ENCODE measurements around the gene CLCN6. TPM values are rescaled to one million over a fixed set of nuclear protein-coding genes. Genes with fewer than 3 reads are reported as not detected.
A peak's percentile ranks its signal among the peaks of the same experiment; 100 is the strongest.
"Not testable (repeated sequence)": the region's sequence is repeated elsewhere in the genome, so short reads cannot be mapped to it uniquely, and the experiment has no call there.

The CLCN6 gene
- total and polyA plus RNA-seq, 7 experiments from 2014 or later: 3.4 to 23.0 (median 17.4) TPM

GRCh38 chr1:11800391-11800755 lies 5.6 kb upstream of the CLCN6 start:
- ChIA-PET POLR2A (no interaction called here), CTCF (no interaction called here)
- Histone ChIP-seq H3K27ac (ENCODE audit: low read depth, low read length) (no peak overlapping the region), H3K9me3 (ENCODE audit: control insufficient read depth in 2 of 3, low read length in 3 of 3) (no peaks in the 10 kb centered on the region), H3K36me3 (ENCODE audit: control insufficient read depth in 2 of 3, insufficient read depth in 3 of 3, low read length in 3 of 3) (peaks cover 0 to 50% (median 12%) of the 10 kb centered on the region in 3 experiments), H3K27me3 (ENCODE audit: control insufficient read depth in 2 of 2, insufficient read depth in 2 of 2, low read length in 2 of 2) (no peaks in the 10 kb centered on the region), H3K4me1 (ENCODE audit: control insufficient read depth in 2 of 2, insufficient read depth in 2 of 2, low read length in 2 of 2) (peaks cover 28 to 29% of the 10 kb centered on the region in 2 donors), H3K4me3 (ENCODE audit: low read length) (no peak overlapping the region)
- Mint-ChIP-seq H3K27me3 (no peaks in the 10 kb centered on the region), H3K9me3 (no peaks in the 10 kb centered on the region), H3K4me3 (no peak overlapping the region), H3K27ac (no peak overlapping the region), H3K36me3 (peaks cover 5 to 28% (median 6%) of the 10 kb centered on the region in 5 donors), H3K4me1 (peaks cover 14 to 41% (median 34%) of the 10 kb centered on the region in 7 donors)
- ATAC-seq: no peak
- no peak for DNase-seq
- intact Hi-C loops (cut with micrococcal nuclease): loop anchor here (5.0 to 10.0 kb wide), 5 partner anchors 63 to 1326 kb away; partner anchors contain the start of genes AGTRAP (in 1 of the 2), DFFA (in 1 of the 2), DHRS3 (in 1 of the 2) and EXOSC10 (in 1 of the 2)

DNA sequence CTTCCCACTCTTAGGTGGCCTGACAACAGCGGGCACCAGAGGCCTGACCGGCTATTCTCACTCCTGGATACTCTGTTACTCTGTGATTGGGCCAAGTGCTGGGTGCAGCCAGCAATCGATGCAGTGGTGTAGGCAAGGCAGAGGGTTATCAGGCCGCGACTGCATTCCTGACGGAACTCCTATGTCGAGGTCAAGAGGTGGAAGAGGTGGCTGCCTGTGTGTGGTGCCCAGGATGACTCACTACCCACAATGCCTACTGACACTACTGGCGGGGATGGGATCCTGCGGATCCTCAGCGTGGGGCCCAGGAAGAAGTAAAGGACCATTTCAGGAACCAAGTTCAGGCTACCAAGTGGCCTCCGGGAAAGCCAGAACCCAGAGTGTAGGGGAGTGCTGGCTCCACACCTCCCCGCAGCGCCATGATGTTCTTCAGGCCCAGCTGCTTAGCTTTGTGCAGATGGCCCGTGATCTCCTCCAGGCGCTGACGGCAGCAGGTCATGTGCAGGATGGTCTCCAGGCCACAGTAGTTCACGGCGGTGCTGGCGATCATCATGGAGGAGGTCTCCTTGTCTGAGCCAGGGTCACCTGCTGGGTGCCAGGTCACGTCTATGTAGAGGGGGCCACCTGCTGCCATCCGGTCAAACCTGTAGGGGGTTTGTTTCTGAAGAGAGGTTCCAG lies 5.1 kb upstream of the CLCN6 start:
- ChIA-PET POLR2A (no interaction called here), CTCF (no interaction called here)
- no peak overlapping the region for H3K4me3 ChIP-seq (ENCODE audit: low read length)
- Mint-ChIP-seq H3K4me1 (peaks cover 14 to 42% (median 34%) of the 10 kb centered on the region in 7 donors), H3K4me3 (peak overlapping the region in 4 of 10 donors; percentile 6 to 100 (median 52)), H3K27ac (peak overlapping the region in 1 of 9 donors; percentile 25), H3K9me3 (peaks cover 0 to 1% (median 0%) of the 10 kb centered on the region in 11 donors), H3K27me3 (no peaks in the 10 kb centered on the region), H3K36me3 (peaks cover 0 to 24% (median 6%) of the 10 kb centered on the region in 5 donors)
- intact Hi-C loops (cut with micrococcal nuclease): loop anchor here (5.0 to 10.0 kb wide), 5 partner anchors 64 to 1326 kb away; partner anchors contain the start of genes AGTRAP (in 1 of the 2), DFFA (in 1 of the 2), DHRS3 (in 1 of the 2) and EXOSC10 (in 1 of the 2)
- H3K27ac ChIP-seq (ENCODE audit: low read depth, low read length): no peak overlapping the region
- H3K27me3 ChIP-seq (ENCODE audit: control insufficient read depth in 2 of 2, insufficient read depth in 2 of 2, low read length in 2 of 2): no peaks in the 10 kb centered on the region
- peaks cover 0 to 48% (median 12%) of the 10 kb centered on the region in 3 experiments for H3K36me3 ChIP-seq (ENCODE audit: control insufficient read depth in 2 of 3, insufficient read depth in 3 of 3, low read length in 3 of 3)
- no peak for DNase-seq
- ATAC-seq: no peak
- no peaks in the 10 kb centered on the region for H3K9me3 ChIP-seq (ENCODE audit: control insufficient read depth in 2 of 3, low read length in 3 of 3)
- peaks cover 28 to 29% of the 10 kb centered on the region in 2 donors for H3K4me1 ChIP-seq (ENCODE audit: control insufficient read depth in 2 of 2, insufficient read depth in 2 of 2, low read length in 2 of 2)

DNA sequence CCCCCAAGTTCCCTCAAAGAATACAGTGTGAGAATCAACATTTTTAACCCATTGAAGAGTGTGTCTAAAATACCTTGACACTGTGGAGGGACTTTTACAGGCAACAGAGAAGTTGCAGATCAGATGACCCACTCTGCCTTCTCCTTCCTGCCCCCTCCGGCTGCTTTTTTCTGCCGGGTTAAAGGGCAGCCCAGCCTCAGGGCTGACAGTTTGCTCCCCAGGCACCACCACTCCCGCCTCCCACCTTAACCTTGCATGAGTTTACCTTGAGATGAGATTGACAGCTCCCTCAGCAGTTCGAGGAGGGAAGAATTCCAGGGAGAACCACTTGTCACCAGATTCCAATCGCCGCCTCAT lies 3.4 kb upstream of the CLCN6 start:
- Mint-ChIP-seq H3K9me3 (peaks cover 0 to 4% (median 0%) of the 10 kb centered on the region in 11 donors), H3K36me3 (peaks cover 0 to 16% (median 6%) of the 10 kb centered on the region in 5 donors), H3K27ac (peak overlapping the region in 8 of 9 donors; percentile 32 to 98 (median 92)), H3K4me1 (peaks cover 20 to 57% (median 48%) of the 10 kb centered on the region in 7 donors), H3K4me3 (peak overlapping the region; percentile 90 to 100 (median 98)), H3K27me3 (no peaks in the 10 kb centered on the region)
- CTCF ChIA-PET: no interaction called here
- Histone ChIP-seq H3K27me3 (ENCODE audit: control insufficient read depth in 2 of 2, insufficient read depth in 2 of 2, low read length in 2 of 2) (no peaks in the 10 kb centered on the region), H3K4me3 (ENCODE audit: low read length) (peak overlapping the region; percentile 68), H3K4me1 (ENCODE audit: control insufficient read depth in 2 of 2, insufficient read depth in 2 of 2, low read length in 2 of 2) (peaks cover 39 to 40% of the 10 kb centered on the region in 2 donors), H3K36me3 (ENCODE audit: control insufficient read depth in 2 of 3, insufficient read depth in 3 of 3, low read length in 3 of 3) (peaks cover 0 to 38% (median 12%) of the 10 kb centered on the region in 3 experiments), H3K9me3 (ENCODE audit: control insufficient read depth in 2 of 3, low read length in 3 of 3) (no peaks in the 10 kb centered on the region), H3K27ac (ENCODE audit: low read depth, low read length) (peak overlapping the region; percentile 92)
- intact Hi-C loops (cut with micrococcal nuclease): loop anchor here (5.0 to 10.0 kb wide), 5 partner anchors 65 to 1328 kb away; partner anchors contain the start of genes AGTRAP (in 1 of the 2), DFFA (in 1 of the 2), DHRS3 (in 1 of the 2) and EXOSC10 (in 1 of the 2)
- POLR2A ChIA-PET: interaction anchor here (0.6 to 3.2 kb wide), 4 partner anchors 10 to 106 kb away, joined by 3 to 26 read pairs (median 4); no protein-coding TSS in a partner anchor
- DNase-seq (peak in 1 of 9 donors; percentile 12), ATAC-seq (no peak)

GRCh38 chr1:11802973-11803885 lies 2.8 kb upstream of the CLCN6 start:
- ATAC-seq (peak; percentile 51), DNase-seq (peak; percentile 51 to 82 (median 64))
- Mint-ChIP-seq H3K9me3 (peaks cover 0 to 4% (median 0%) of the 10 kb centered on the region in 11 donors), H3K27ac (peak overlapping the region; percentile 84 to 98 (median 94)), H3K27me3 (no peaks in the 10 kb centered on the region), H3K4me1 (peaks cover 26 to 63% (median 53%) of the 10 kb centered on the region in 7 donors), H3K36me3 (peaks cover 0 to 18% (median 6%) of the 10 kb centered on the region in 5 donors), H3K4me3 (peak overlapping the region; percentile 90 to 100 (median 98))
- H3K27me3 ChIP-seq (ENCODE audit: control insufficient read depth in 2 of 2, insufficient read depth in 2 of 2, low read length in 2 of 2): no peaks in the 10 kb centered on the region
- H3K36me3 ChIP-seq (ENCODE audit: control insufficient read depth in 2 of 3, insufficient read depth in 3 of 3, low read length in 3 of 3): peaks cover 0 to 32% (median 12%) of the 10 kb centered on the region in 3 experiments
- peaks cover 39 to 40% of the 10 kb centered on the region in 2 donors for H3K4me1 ChIP-seq (ENCODE audit: control insufficient read depth in 2 of 2, insufficient read depth in 2 of 2, low read length in 2 of 2)
- ChIA-PET POLR2A (interaction anchor here (0.8 to 3.2 kb wide), 8 partner anchors 11 to 216 kb away, joined by 3 to 26 read pairs (median 4); partner anchors contain the start of genes MFN2 and MIIP), CTCF (interaction anchor here (0.6 to 0.9 kb wide), 3 partner anchors 18 to 139 kb away, joined by 3 to 5 read pairs (median 3); no protein-coding TSS in a partner anchor)
- H3K27ac ChIP-seq (ENCODE audit: low read depth, low read length): peak overlapping the region; percentile 92
- intact Hi-C loops (cut with micrococcal nuclease): loop anchor here (1.0 to 10.0 kb wide), 8 partner anchors 18 to 1328 kb away; partner anchors contain the start of genes AGTRAP (in 2 of the 2), DFFA (in 1 of the 2), DHRS3 (in 1 of the 2) and EXOSC10 (in 1 of the 2)
- no peaks in the 10 kb centered on the region for H3K9me3 ChIP-seq (ENCODE audit: control insufficient read depth in 2 of 3, low read length in 3 of 3)
- H3K4me3 ChIP-seq (ENCODE audit: low read length): peak overlapping the region; percentile 68

- intact Hi-C loops (cut with micrococcal nuclease): loop anchor here (1.0 to 10.0 kb wide), 8 partner anchors 19 to 1329 kb away; partner anchors contain the start of genes AGTRAP (in 2 of the 2), DFFA (in 1 of the 2), DHRS3 (in 1 of the 2) and EXOSC10 (in 1 of the 2)
- peak overlapping the region; percentile 92 for H3K27ac ChIP-seq (ENCODE audit: low read depth, low read length)
- DNase-seq; H3K27me3 ChIP-seq (ENCODE audit: control insufficient read depth in 2 of 2, insufficient read depth in 2 of 2, low read length in 2 of 2); ATAC-seq; H3K9me3 Mint-ChIP-seq; H3K9me3 ChIP-seq (ENCODE audit: control insufficient read depth in 2 of 3, low read length in 3 of 3); H3K27me3 Mint-ChIP-seq: not testable (repeated sequence)
- H3K4me3 Mint-ChIP-seq: peak overlapping the region; percentile 94 to 100 (median 98)
- CTCF ChIA-PET: interaction anchor here (0.6 to 0.9 kb wide), 3 partner anchors 19 to 140 kb away, joined by 3 to 5 read pairs (median 3); no protein-coding TSS in a partner anchor
- H3K36me3 Mint-ChIP-seq: peaks cover 0 to 19% (median 6%) of the 10 kb centered on the region in 5 donors
- H3K36me3 ChIP-seq (ENCODE audit: control insufficient read depth in 2 of 3, insufficient read depth in 3 of 3, low read length in 3 of 3): peaks cover 0 to 26% (median 12%) of the 10 kb centered on the region in 3 experiments
- peaks cover 39 to 40% of the 10 kb centered on the region in 2 donors for H3K4me1 ChIP-seq (ENCODE audit: control insufficient read depth in 2 of 2, insufficient read depth in 2 of 2, low read length in 2 of 2)
- H3K27ac Mint-ChIP-seq: peak overlapping the region; percentile 85 to 98 (median 94)
- peaks cover 30 to 70% (median 60%) of the 10 kb centered on the region in 7 donors for H3K4me1 Mint-ChIP-seq
- POLR2A ChIA-PET: interaction anchor here (0.6 to 3.2 kb wide), 8 partner anchors 12 to 215 kb away, joined by 3 to 26 read pairs (median 4); partner anchors contain the start of genes MFN2 and MIIP
- H3K4me3 ChIP-seq (ENCODE audit: low read length): peak overlapping the region; percentile 86
Measured at GRCh38 chr1:11803924-11804665, 1.9 kb upstream of the CLCN6 start.

All from naive thymus-derived CD4-positive, alpha-beta T cell (primary cell).